Body of pancreas (tissue), 4 donors: ENCODE results near the gene HLA-DQB2. TPM values are rescaled to one million over a fixed set of nuclear protein-coding genes. Genes with fewer than 3 reads are reported as not detected.
"Not testable (repeated sequence)": the region's sequence is repeated elsewhere in the genome, so short reads cannot be mapped to it uniquely, and the experiment has no call there.

Experiments used
- ATAC-seq: fragments of 150-250 bp; one replicate; pipeline ENCODE4 v1.9.1; 2016
- DNase-seq, 4 donors: peaks; one replicate each; pipeline ENCODE4 v3.0.0-alpha.2; 2019
- H3K27ac ChIP-seq, 4 donors: fragments of 200-600 bp; sonication (generic); 1 replicate in 3 of 4; 2 replicates in 1 of 4; pipeline versions ENCODE4 v1.5.1 to v1.6.1; 2016 to 2019; ENCODE audit warnings: mild to moderate bottlenecking in 1 of 4, mixed read lengths in 1 of 4, moderate library complexity in 1 of 4
- H3K27me3 ChIP-seq, 2 donors: fragments of 200-600 bp; sonication (generic); one replicate each; pipeline ENCODE4 v1.6.0; 2016; ENCODE audit warnings: mild to moderate bottlenecking in 1 of 2
- H3K36me3 ChIP-seq, 2 donors: fragments of 200-600 bp; sonication (generic); replicated peaks in 1 of 2; 2 replicates each; pipeline ENCODE4 v1.5.1; 2016; ENCODE audit warnings: low read depth in 2 of 2; ENCODE audit not compliant: insufficient read depth in 1 of 2
- H3K4me1 ChIP-seq: fragments of 200-600 bp; sonication (generic); one replicate; pipeline ENCODE4 v1.6.0; 2016
- H3K4me3 ChIP-seq, 2 donors: fragments of 200-600 bp; sonication (generic); 1 replicate in 1 of 2; 2 replicates in 1 of 2; pipeline ENCODE4 v1.5.1; 2016 to 2019
- H3K9me3 ChIP-seq, 3 donors: fragments of 200-600 bp; sonication (generic); 1 replicate in 2 of 3; 2 replicates in 1 of 3; pipeline ENCODE4 v1.5.1; 2016
- CTCF ChIP-seq, 7 experiments: fragments of 450-650 bp in 4 of 7; fragments of 200-600 bp in 3 of 7; sonication (generic) in 3 of 7; IDR thresholded peaks; one replicate each; pipeline ENCODE4 v1.5.1; 2016 to 2019; ENCODE audit warnings: antibody characterized with exemption in 7 of 7
- POLR2A ChIP-seq, 3 donors: fragments of 450-650 bp; IDR thresholded peaks; one replicate each; pipeline ENCODE4 v1.6.1; 2016; ENCODE audit warnings: antibody characterized with exemption in 3 of 3, mild to moderate bottlenecking in 2 of 3
- WGBS, 2 donors: methylation state at CpG; one replicate each; pipeline ENCODE4 v1.1.5; 2017; 5-methylcytosine and 5-hydroxymethylcytosine counted together
- intact Hi-C: fragments of 100-400 bp; cut with DNase I; formaldehyde crosslinking; loops from one replicate; pipeline ENCODE4 v1.15.1; 2023
- total RNA-seq, 2 donors: library from RNA; depleted of rRNA; stranded (reverse); fragments of >200 nt; gene quantifications; one replicate each; pipeline ENCODE4 v1.1.0, GENCODE V29; 2016

Gene HLA-DQB2
- not detected for total RNA-seq

GRCh38 chr6:32763421-32763820, at the start of gene HLA-DQB2:
Gene HLA-DQB2 (minus strand): TSS chr6:32763532. CDS start chr6:32763470, 62 bp downstream.
- intact Hi-C loops: no loop called here
- Histone ChIP-seq H3K36me3 (no peaks in the 10 kb centered on the region), H3K9me3 (no peaks in the 10 kb centered on the region), H3K4me3 (no peak within 1 kb of the TSS), H3K4me1 (no peaks in the 10 kb centered on the region), H3K27ac (no peak within 1 kb of the TSS), H3K27me3 (no peaks in the 10 kb centered on the region)
- ATAC-seq (no peak), DNase-seq (no peak)
- TF ChIP-seq CTCF (IDR thresholded peaks at IDR 0.05) (no peak), POLR2A (IDR thresholded peaks at IDR 0.05) (no peak)
- WGBS, 2 donors: 34 to 39% methylated on average over 3 to 4 of the region's 4 CpGs

GRCh38 chr6:32809171-32809570, 45.8 kb upstream of the HLA-DQB2 start:
- WGBS, 2 donors: 0% methylated on average over 1 of the region's 1 CpG
- Histone ChIP-seq H3K27me3 (no peaks in the 10 kb centered on the region), H3K36me3 (no peaks in the 10 kb centered on the region), H3K27ac (no peak overlapping the region), H3K9me3 (no peaks in the 10 kb centered on the region), H3K4me1 (no peaks in the 10 kb centered on the region), H3K4me3 (no peak overlapping the region)
- no peak for TF ChIP-seq CTCF (IDR thresholded peaks at IDR 0.05)
- no peak for TF ChIP-seq POLR2A (IDR thresholded peaks at IDR 0.05)
- intact Hi-C loops: no loop called here
- DNase-seq: no peak
- ATAC-seq: no peak

DNA sequence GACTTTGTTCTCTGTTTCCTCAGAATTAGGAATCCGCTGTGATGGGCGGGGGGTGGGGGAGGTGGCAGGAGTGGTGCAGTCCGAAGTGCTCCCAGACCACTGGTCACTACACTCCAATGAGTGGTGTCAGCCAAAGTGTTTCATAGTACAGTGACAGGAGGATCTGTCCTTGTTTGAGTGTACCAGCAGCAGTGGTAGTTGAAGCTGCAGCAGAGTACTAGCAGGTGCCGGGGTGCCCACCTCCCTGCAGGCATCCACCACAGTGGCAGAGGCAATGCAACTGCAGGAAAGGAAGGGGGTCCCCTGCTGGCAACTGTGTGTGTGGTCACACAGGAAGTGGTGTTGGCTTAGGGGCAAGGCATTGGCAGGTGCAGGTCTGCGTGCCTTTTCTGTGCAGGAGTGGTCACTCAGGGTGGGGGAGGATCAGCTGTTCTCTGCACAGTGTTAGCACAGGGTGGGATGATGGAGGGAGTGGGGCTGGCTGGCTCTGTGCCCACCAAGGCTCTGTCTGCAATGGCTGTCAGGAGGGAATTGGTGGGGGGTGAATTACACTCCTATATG, 43.8 kb upstream of the HLA-DQB2 start:
- ATAC-seq: no peak
- intact Hi-C loops: no loop called here
- TF ChIP-seq POLR2A (IDR thresholded peaks at IDR 0.05) (no peak), CTCF (IDR thresholded peaks at IDR 0.05) (no peak)

GRCh38 chr6:32805404-32805803, 42.1 kb upstream of the HLA-DQB2 start:
- H3K4me3 ChIP-seq, H3K27ac ChIP-seq, H3K4me1 ChIP-seq, H3K9me3 ChIP-seq, H3K36me3 ChIP-seq, intact Hi-C loops, H3K27me3 ChIP-seq, DNase-seq, ATAC-seq: not testable (repeated sequence)

More for the DNA sequence above, 43.8 kb upstream of the HLA-DQB2 start:
- Histone ChIP-seq H3K27ac (no peak overlapping the region), H3K4me1 (no peaks in the 10 kb centered on the region), H3K27me3 (no peaks in the 10 kb centered on the region), H3K4me3 (no peak overlapping the region), H3K36me3 (no peaks in the 10 kb centered on the region), H3K9me3 (no peaks in the 10 kb centered on the region)
- WGBS, 2 donors: 76 to 77% methylated on average over 5 of the region's 5 CpGs
- no peak for DNase-seq

- intact Hi-C loops: no loop called here
- H3K27me3 ChIP-seq: no peaks in the 10 kb centered on the region
- TF ChIP-seq POLR2A (IDR thresholded peaks at IDR 0.05): no peak
- WGBS, 2 donors: 28 to 39% methylated on average over 2 of the region's 2 CpGs
- no peaks in the 10 kb centered on the region for H3K9me3 ChIP-seq
- no peak overlapping the region for H3K4me3 ChIP-seq
- H3K27ac ChIP-seq: no peak overlapping the region
- H3K36me3 ChIP-seq: no peaks in the 10 kb centered on the region
- ATAC-seq (no peak), DNase-seq (no peak)
- H3K4me1 ChIP-seq: no peaks in the 10 kb centered on the region
These were observed 40.1 kb upstream of the HLA-DQB2 start for GRCh38 chr6:32803416-32803815.

DNA sequence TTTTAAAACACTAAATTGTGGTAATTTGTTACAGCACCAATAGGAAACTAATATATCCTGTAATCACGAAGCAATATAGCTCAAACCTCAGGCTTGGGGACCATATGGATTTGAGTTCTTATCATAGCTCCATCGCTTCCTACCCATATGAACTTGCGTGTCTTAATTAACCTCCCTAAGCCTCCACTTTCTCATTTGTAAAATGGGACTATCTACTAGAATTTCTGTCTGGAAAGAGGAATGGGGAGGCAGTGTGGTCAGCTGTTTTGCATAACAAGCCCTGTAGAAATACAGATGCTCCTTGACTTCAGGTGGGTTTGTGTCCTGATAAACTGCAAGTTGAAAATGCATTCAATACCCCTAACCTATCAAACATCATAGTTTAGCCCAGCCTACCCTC, 36.4 kb upstream of the HLA-DQB2 start:
- Histone ChIP-seq H3K4me1 (peaks cover 7% of the 10 kb centered on the region), H3K27ac (no peak overlapping the region), H3K4me3 (no peak overlapping the region), H3K9me3 (no peaks in the 10 kb centered on the region), H3K36me3 (no peaks in the 10 kb centered on the region), H3K27me3 (no peaks in the 10 kb centered on the region)
- 55 to 62% methylated on average over 3 of the region's 3 CpGs for WGBS, 2 donors
- TF ChIP-seq CTCF (IDR thresholded peaks at IDR 0.05): no peak
- TF ChIP-seq POLR2A (IDR thresholded peaks at IDR 0.05): no peak
- no peak for ATAC-seq
- intact Hi-C loops: no loop called here
- no peak for DNase-seq
